ENCODE measurements around the gene NUDT15.
"Not testable (repeated sequence)": the region's sequence is repeated elsewhere in the genome, so short reads cannot be mapped to it uniquely, and the experiment has no call there.

NUDT15 gene

GRCh38 chr13:48043789-48044503 is 6.4 kb downstream of the NUDT15 start:
- no peak for DNase-seq

GRCh38 chr13:48050550-48050949 is 13.0 kb downstream of the NUDT15 start:
- no peak for DNase-seq

- DNase-seq, result no peak
Observed at GRCh38 chr13:48054601-48055000, 17.1 kb downstream of the NUDT15 start.

- DNase-seq, result no peak
Observed at GRCh38 chr13:48055712-48056111, 18.2 kb downstream of the NUDT15 start.

- not testable (repeated sequence) for DNase-seq
Observed at GRCh38 chr13:48058536-48058935, 21.0 kb downstream of the NUDT15 start.

GRCh38 chr13:48059951-48060350 is 22.4 kb downstream of the NUDT15 start:
- DNase-seq, result not testable (repeated sequence)

GRCh38 chr13:48066310-48066989 is 28.9 kb downstream of the NUDT15 start:
- peak in 1 of 2 donors; percentile 33 for DNase-seq

- peak in 1 of 2 donors; percentile 10 for DNase-seq
Observed at GRCh38 chr13:48068036-48068435, 30.5 kb downstream of the NUDT15 start.

- DNase-seq, result no peak
Observed at GRCh38 chr13:48068952-48069351, 31.4 kb downstream of the NUDT15 start.

- DNase-seq, result no peak
Observed at GRCh38 chr13:48069573-48069972, 32.0 kb downstream of the NUDT15 start.

- DNase-seq, result no peak
Observed at GRCh38 chr13:48070942-48071341, 33.4 kb downstream of the NUDT15 start.

GRCh38 chr13:48072304-48072703 is 34.8 kb downstream of the NUDT15 start:
- no peak for DNase-seq

- DNase-seq, result no peak
Observed at GRCh38 chr13:48072787-48073186, 35.3 kb downstream of the NUDT15 start.

- no peak for DNase-seq
Observed at GRCh38 chr13:48074006-48074405, 36.5 kb downstream of the NUDT15 start.

GRCh38 chr13:48078251-48078656 is 40.7 kb downstream of the NUDT15 start:
- DNase-seq, result peak; percentile 17 to 40

GRCh38 chr13:48081739-48082138 is 44.2 kb downstream of the NUDT15 start:
- no peak for DNase-seq

- DNase-seq, result no peak
Observed at GRCh38 chr13:48086272-48086671, 48.7 kb downstream of the NUDT15 start.

GRCh38 chr13:48093588-48093987 is 56.1 kb downstream of the NUDT15 start:
- DNase-seq, result no peak

GRCh38 chr13:48094404-48094780 is 56.9 kb downstream of the NUDT15 start:
- DNase-seq, result peak in 1 of 2 donors; percentile 5

GRCh38 chr13:48094781-48095502 is 57.4 kb downstream of the NUDT15 start, which contains the start of gene MED4:
Gene MED4, minus strand, starts transcription at chr13:48095104. Its CDS starts 26 bp downstream, at chr13:48095078.
- DNase-seq, result peak; percentile 96 to 98

- no peak for DNase-seq
Observed at GRCh38 chr13:48096670-48097069, 59.1 kb downstream of the NUDT15 start.

All from CD4-positive, alpha-beta T cell treated with Interferon alpha-2 for 1 hour (primary cell).